ENCODE results near the gene PTPN14.

PTPN14 gene

DNA sequence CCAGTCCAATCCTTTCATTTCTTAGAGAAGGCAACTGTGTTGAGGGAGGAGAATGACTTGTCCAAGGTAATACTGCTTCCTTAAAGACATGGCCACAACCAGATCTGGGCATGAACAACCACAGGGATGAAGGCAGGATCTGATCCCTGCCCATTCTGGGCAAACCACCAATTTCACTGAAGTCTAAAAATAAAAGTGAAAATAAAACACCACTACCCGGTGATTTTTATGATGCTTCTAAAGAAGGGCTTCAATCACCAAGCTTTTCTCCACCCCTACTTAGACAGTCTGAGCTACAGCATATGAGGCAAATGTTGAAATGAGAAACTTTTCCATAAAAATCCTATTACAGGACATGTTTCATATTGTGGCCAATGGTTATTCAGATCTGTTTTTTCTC is 133.0 kb downstream of the PTPN14 start:
- no peak overlapping the region for H3K4me3 ChIP-seq (ENCODE audit: low read depth, low read length)
- TF ChIP-seq MYC (IDR thresholded peaks at IDR 0.05; ENCODE audit: low read depth, low read length), result no peak
- TF ChIP-seq POLR2A (IDR thresholded peaks at IDR 0.05; ENCODE audit: extremely low read depth, insufficient read length), result no peak
- TF ChIP-seq, protein P1, sequence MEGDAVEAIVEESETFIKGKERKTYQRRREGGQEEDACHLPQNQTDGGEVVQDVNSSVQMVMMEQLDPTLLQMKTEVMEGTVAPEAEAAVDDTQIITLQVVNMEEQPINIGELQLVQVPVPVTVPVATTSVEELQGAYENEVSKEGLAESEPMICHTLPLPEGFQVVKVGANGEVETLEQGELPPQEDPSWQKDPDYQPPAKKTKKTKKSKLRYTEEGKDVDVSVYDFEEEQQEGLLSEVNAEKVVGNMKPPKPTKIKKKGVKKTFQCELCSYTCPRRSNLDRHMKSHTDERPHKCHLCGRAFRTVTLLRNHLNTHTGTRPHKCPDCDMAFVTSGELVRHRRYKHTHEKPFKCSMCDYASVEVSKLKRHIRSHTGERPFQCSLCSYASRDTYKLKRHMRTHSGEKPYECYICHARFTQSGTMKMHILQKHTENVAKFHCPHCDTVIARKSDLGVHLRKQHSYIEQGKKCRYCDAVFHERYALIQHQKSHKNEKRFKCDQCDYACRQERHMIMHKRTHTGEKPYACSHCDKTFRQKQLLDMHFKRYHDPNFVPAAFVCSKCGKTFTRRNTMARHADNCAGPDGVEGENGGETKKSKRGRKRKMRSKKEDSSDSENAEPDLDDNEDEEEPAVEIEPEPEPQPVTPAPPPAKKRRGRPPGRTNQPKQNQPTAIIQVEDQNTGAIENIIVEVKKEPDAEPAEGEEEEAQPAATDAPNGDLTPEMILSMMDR (IDR thresholded peaks at IDR 0.05; ENCODE audit: low read depth, low read length), result no peak
- TF ChIP-seq, protein P2, sequence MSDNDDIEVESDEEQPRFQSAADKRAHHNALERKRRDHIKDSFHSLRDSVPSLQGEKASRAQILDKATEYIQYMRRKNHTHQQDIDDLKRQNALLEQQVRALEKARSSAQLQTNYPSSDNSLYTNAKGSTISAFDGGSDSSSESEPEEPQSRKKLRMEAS (IDR thresholded peaks at IDR 0.05; ENCODE audit: low read depth, low read length), result no peak
- DNase-seq (ENCODE audit: low read depth), result no peak

DNA sequence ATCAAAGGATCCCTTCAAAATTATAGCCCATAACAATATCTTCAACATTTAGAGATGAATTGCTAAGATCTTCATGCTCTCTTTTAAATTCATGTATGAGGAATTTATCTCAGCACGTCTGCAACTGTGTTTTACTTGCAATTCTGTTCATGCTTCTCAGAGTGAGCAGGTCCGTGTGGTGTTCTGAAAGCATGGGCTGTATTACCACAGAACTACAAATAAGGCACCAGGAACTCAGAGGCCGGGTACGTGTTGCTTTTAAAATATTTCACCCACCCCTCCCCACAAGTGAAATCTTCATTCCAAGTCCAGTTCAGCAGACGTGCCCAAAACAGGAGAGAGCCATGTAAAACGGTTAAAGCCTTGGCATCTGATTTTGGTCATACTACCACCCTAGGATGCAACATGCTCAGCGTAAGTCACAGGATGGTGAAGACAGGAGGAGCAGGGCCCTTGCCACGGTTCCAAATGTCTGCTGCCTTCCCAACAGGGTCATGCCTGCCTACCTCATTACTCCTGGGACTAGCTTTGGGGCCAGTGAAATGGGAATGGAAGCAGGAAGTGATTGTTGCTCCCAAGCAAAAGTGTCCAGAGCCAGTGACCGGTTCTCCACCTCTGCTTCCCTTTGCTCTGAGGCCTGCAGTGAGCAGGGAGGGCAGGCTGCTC is 133.7 kb downstream of the PTPN14 start:
- TF ChIP-seq, protein P1 (IDR thresholded peaks at IDR 0.05; ENCODE audit: low read depth, low read length), result no peak
- no peak for TF ChIP-seq POLR2A (IDR thresholded peaks at IDR 0.05; ENCODE audit: extremely low read depth, insufficient read length)
- TF ChIP-seq, protein P2 (IDR thresholded peaks at IDR 0.05; ENCODE audit: low read depth, low read length), result no peak
- TF ChIP-seq MYC (IDR thresholded peaks at IDR 0.05; ENCODE audit: low read depth, low read length), result no peak
- DNase-seq (ENCODE audit: low read depth), result no peak
- no peak overlapping the region for H3K4me3 ChIP-seq (ENCODE audit: low read depth, low read length)

DNA sequence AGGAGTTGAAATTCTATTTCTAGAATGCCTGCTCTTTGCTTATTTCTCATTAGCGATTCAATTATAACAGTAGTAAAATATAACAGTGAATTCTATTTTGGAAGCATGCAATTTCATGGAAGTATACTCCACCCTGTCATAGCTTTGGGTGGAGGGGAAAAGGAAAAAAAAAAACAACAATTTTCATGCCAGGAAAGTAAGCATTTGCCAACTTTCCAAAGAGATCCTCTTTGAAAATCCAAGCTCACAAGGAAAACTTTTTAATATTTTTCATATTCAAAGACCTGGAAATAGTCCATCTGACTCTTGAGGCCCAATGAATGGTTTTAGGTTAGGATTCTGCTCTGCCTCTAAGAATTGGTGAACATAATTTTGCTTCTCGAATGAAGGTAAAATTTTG is 134.5 kb downstream of the PTPN14 start:
- no peak overlapping the region for H3K4me3 ChIP-seq (ENCODE audit: low read depth, low read length)
- TF ChIP-seq POLR2A (IDR thresholded peaks at IDR 0.05; ENCODE audit: extremely low read depth, insufficient read length), result no peak
- no peak for TF ChIP-seq MYC (IDR thresholded peaks at IDR 0.05; ENCODE audit: low read depth, low read length)
- TF ChIP-seq, protein P1 (IDR thresholded peaks at IDR 0.05; ENCODE audit: low read depth, low read length), result no peak
- TF ChIP-seq, protein P2 (IDR thresholded peaks at IDR 0.05; ENCODE audit: low read depth, low read length), result no peak
- no peak for DNase-seq (ENCODE audit: low read depth)

DNA sequence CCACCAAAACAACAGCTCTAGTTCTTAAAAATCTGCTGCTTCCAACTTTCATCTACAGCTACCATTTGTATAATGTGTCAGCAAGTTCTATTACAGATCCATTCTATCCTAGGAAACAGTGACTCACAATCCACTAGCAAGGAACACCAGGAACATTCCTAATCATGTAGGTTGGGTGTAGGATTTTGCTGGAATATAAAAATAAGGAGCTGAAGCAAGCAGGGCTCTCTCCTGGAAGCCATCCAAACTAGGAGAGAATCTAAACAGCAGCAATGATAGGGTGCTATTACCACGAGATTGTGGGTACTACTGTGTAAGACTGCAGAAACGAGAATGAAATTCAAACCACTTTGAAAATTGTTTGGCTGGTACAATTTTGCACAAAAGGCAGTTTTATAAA is 135.0 kb downstream of the PTPN14 start:
- TF ChIP-seq, protein P2 (IDR thresholded peaks at IDR 0.05; ENCODE audit: low read depth, low read length), result no peak
- no peak for TF ChIP-seq MYC (IDR thresholded peaks at IDR 0.05; ENCODE audit: low read depth, low read length)
- no peak overlapping the region for H3K4me3 ChIP-seq (ENCODE audit: low read depth, low read length)
- no peak for DNase-seq (ENCODE audit: low read depth)

DNA sequence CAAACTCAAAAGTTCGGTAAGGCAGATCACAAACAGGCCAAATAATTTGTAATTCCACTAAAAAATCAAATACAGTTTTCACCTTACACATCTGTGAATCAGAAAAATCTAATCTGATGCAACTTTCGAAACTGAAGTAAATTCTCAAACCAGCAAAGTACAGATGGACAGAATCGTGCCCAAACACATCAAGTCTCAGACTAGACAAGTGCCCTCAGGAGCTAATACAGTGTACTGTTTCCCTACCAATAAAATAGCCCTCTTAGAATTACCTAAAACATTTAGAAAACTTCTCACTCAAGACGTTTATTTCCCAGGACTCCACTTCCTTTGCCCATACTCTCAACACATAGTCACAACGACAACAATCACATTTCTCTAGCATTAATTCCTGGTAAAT is 136.3 kb downstream of the PTPN14 start:
- TF ChIP-seq POLR2A (IDR thresholded peaks at IDR 0.05; ENCODE audit: extremely low read depth, insufficient read length), result no peak
- no peak for TF ChIP-seq MYC (IDR thresholded peaks at IDR 0.05; ENCODE audit: low read depth, low read length)
- TF ChIP-seq, protein P1 (IDR thresholded peaks at IDR 0.05; ENCODE audit: low read depth, low read length), result no peak
- TF ChIP-seq, protein P2 (IDR thresholded peaks at IDR 0.05; ENCODE audit: low read depth, low read length), result no peak
- H3K4me3 ChIP-seq (ENCODE audit: low read depth, low read length), result no peak overlapping the region
- no peak for DNase-seq (ENCODE audit: low read depth)

DNA sequence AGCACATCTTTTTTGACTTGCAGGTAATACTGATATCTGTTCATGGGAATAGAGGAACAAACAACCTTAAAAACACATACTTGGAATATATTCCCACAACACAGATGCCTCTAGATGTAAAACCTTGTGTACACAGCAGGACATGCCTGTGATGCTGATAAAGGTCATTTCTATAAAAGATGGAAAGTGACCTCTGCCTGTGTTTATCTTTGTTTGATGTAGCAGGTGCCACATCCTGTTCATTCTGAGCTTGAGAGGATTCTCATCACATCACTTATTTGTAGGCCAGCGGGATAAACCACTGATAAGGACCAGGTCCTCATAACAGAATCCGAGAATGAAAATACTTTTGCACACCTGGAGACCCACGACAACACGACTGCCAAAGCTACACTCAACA is 136.7 kb downstream of the PTPN14 start:
- DNase-seq (ENCODE audit: low read depth), result no peak
- TF ChIP-seq, protein P2 (IDR thresholded peaks at IDR 0.05; ENCODE audit: low read depth, low read length), result no peak
- TF ChIP-seq, protein P1 (IDR thresholded peaks at IDR 0.05; ENCODE audit: low read depth, low read length), result no peak
- TF ChIP-seq MYC (IDR thresholded peaks at IDR 0.05; ENCODE audit: low read depth, low read length) (no peak), POLR2A (IDR thresholded peaks at IDR 0.05; ENCODE audit: extremely low read depth, insufficient read length) (no peak)
- no peak overlapping the region for H3K4me3 ChIP-seq (ENCODE audit: low read depth, low read length)

Measured in NB4 (cell line).